HG03095 (cell line): ENCODE measurements around the gene A2M.
"Not testable (repeated sequence)": the region's sequence is repeated elsewhere in the genome, so short reads cannot be mapped to it uniquely, and the experiment has no call there.

Experiments used
- ATAC-seq: cut with Tn5 transposase; IDR thresholded peaks from one replicate; pipeline ENCODE4 v1.9.1; 2021; ENCODE audit warnings: moderate library complexity; ENCODE audit not compliant: unreplicated experiment

A2M gene

DNA sequence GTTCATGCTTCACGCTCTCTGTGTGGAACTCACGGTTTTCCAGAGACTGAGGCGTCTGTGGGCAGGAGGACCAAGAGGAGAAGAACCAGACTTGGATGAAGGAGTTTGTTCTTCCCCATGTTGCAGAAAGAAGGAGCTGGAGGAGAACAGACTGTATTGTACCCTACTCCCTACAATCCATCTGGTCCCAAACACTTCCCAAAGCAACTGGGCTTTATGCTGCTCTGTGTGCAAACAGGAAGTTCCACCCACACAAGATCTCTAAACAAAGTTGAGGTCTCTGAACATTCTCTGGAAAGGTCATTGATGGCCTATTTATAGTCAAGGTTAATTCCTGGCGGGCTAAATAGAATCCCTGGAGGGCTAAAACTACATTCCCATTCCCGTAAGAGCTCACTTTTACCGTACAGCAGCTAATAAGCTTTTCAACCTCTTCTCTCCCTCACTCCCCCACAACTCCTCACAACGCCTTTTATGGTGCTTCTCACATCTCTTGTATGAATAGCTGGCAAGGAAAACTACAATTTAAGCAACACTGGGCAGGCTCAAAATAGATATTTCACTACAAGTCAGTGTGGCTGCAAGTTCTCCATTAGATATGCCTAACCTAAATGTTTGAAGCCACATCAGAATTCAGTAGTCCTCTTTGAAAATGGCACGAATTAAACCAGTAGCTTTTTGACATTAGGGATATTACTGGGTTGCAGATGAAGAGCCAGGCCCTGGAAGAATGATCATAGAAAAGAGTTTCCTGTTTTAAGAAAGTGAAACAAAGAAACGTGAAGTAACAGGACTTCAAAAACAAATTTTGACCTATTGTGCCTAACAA, at the start of gene A2M:
Gene A2M (minus strand): TSS at position 189 of the 829 bp plus-strand sequence. CDS start 70 bp downstream, at position 119.
- no peak for ATAC-seq

GRCh38 chr12:9163392-9163791, 47.7 kb upstream of the A2M start:
- no peak for ATAC-seq

DNA sequence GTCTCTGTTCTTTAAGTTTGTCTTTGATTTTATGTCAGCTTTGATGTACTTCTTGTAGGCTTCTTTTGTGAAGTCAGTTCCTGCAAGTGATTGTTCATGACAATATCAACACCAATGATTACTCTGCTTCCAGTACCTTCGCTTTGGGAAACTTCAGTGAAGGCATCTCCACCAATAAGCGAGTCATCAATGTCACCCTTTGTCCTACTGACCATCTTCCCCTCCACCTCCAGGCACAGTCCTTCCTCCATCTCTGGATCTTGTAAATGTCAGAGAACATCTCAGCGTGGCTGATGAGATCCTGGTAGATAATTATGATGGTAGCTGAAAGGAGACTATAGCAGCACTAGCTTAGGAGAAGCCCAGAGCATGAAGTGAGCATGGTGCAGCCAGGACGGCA, 40.4 kb upstream of the A2M start:
- no peak for ATAC-seq

GRCh38 chr12:9149372-9149771, 33.7 kb upstream of the A2M start:
- ATAC-seq = no peak

- ATAC-seq = no peak
Measured at GRCh38 chr12:9148926-9149325, 33.2 kb upstream of the A2M start.

GRCh38 chr12:9147461-9147860, 31.7 kb upstream of the A2M start:
- ATAC-seq = no peak

GRCh38 chr12:9144730-9145106, 29.0 kb upstream of the A2M start:
- no peak for ATAC-seq

DNA sequence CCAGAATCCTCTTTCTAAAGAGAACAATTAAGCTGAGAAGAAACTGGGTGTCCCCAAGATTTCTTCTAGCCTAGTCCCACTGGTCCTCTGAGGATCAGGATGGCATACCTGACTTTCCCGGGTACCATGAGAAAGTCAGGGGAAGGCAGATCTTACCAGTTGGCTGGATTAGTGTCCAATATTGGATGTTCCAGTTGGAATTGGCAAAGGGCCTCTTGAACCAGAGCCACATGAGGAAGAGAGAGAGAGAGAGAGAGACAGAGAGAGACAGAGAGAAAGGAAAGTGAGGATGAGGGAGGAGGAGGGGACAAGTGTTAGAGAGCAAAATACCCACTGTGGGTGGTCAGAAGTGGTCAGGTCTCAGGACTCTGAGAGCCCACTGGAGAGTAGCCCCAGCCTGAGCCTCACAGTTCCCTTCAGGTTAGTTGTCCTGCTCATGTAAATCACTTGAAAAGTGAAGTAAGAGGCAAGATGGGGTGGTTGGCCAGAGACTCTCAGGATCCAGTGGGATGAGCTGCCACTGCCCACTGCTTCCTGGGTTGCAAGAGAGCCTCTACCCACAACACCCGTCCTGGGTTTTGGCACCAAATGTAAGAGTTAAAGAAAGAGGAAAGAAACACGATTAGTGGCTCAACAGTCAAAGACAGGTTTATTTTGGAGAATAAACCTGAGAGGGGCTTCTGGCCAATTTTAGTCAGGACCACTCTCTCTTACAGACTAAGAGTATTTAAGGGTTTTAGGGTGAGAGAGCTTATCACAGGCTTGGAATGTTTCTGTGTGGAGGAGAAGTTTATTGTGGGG, 28.4 kb upstream of the A2M start:
- ATAC-seq = no peak

DNA sequence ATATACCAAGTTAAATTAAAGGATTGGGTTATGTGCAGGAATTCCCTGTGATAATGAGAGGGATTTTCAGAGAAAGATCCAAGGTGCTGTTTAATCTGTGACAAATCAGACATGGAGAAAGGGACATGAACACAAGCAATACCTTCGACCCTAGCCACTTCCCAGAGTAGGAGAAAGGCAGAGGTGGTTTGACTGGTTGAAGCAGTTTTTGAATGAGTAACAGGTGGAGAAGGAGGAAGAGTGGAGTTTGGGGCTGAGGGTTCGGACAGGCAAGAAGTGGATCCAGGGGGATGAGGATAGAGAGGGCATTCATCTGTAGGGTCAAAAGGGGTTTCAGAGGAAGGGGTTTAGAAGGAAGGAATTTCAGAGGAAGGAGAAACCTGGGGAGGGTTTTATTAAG, 27.4 kb upstream of the A2M start:
- ATAC-seq = no peak

- not testable (repeated sequence) for ATAC-seq
Measured at GRCh38 chr12:9139588-9140290, 24.0 kb upstream of the A2M start.

DNA sequence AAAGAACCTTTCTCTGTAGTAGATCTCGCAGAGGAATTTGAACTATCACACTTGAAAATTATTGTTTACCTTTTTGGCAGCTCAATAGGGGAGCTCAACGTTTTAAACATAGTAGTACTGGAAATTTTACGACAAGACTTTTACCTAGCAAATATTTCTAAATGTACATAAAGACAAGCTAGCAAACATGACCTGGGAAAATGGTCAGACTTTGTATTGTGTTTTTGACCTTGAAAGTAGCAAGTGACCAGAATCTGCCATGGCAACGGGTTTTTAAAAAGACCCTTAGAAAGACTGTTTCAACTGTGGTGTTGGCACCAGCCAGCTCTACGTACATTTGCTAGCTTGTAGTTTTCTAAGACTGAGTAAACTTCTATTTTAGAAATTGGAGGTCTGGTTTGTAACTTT, 20.2 kb upstream of the A2M start:
- ATAC-seq = no peak

DNA sequence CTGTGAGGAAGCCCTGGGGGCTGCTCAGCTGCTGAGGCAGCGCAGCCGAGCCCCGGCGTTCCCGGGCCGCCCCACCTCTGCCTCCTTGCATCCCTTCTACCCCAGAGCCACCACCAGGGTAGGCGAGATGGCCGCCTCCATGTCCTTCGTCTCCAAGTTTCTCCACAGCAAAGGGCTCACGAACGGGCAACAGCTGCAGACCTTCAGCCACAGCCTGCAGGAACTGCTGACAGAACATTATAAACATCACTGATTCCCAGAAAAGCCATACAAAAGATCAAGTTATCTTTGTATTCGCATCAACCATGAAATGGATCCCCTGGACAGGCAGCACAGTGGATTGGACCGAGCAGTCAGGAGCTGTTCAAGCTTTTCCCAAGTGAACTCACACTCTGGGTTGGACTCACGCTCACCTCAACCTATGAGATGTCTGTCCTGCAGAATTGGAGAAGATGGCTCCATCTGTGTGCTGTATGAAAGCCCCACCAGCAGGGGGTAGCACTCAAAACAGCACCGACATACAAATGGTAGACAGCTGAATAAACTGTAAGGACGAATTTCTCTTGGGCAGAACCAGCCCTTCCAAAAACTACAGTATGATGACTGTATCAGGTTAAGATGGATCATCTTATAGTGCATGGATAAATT, 19.4 kb upstream of the A2M start:
- no peak for ATAC-seq

- no peak for ATAC-seq
Measured at GRCh38 chr12:9133216-9133916, 17.6 kb upstream of the A2M start.

DNA sequence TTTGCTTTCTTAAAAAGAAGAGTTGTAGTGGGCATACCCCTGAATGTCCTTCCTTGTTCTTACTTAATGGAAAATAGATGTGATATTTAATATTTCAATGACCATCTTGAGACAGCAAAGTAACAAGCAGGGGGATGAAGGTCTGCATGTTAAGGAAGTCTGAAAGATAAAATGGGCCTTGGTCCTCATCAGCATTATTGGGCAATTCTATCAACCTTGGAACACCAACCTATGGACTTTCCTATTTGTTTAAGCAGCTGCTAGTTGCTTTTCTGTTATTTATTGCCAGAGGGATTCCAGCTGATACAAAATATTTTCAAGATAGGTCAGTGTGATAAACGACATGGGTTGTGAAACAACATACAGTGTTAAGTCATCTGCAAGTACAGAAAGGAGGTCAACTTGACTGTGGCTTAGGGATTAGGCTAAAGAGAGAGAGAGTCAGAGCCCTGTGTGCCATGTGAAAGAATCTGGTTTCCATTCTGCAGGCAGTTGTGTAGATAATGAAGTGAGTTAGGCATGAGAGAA, 16.4 kb upstream of the A2M start:
- no peak for ATAC-seq

- ATAC-seq = no peak
Measured at GRCh38 chr12:9130244-9130643, 14.5 kb upstream of the A2M start.

DNA sequence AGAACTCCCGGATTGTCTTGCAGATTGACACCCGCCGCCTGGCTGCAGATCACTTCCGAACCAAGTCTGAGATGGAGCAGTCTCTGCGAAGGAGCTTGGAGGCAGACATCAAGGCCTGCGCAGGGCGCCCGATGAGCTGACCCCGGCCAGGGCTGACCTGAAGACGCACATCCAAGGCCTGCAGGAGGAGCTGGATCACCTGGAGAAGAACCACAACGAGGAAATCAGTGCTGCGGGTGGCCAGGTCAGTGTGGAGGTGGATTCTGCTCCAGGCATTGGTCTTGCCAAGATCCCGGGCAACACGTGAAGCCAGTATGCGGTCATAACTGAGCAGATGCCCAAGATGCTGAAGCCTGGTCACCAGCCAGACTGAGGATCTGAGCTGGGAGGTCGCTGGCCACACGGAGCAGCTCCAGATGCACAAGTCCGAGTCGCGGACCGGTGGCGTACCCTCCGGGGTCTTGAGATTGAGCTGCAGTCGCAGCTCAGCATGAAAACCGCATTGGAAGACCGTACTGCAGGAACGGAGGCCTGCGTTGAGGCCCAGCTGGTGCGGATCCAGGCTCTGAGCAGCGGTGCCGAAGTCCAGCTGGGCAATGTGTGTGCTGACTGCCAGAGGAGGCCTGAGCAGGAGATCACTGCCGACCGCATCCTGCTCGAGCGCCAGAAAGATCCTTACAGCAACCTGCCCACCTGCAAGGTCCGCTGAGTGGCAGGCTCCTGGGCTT, 12.4 kb upstream of the A2M start:
- ATAC-seq = no peak

DNA sequence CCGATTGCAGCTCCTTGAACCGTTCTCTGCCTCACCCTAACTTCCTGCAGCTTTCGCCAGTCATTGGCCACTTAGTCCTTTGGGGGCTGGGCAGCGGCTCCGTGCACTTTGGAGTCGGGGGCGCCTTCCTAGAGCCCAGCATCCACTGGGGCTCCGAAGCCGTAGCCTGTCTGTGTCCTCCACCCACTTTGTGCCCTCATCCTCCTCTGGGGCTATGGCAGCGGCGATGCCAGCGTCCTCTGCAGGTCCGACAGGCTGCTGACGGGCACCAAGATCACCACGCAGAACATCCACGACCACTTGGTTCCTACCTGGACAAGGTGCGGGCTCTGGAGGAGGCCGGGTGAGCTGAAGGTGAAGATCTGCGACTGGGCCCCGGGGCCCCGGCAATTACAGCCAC, 11.8 kb upstream of the A2M start:
- no peak for ATAC-seq

DNA sequence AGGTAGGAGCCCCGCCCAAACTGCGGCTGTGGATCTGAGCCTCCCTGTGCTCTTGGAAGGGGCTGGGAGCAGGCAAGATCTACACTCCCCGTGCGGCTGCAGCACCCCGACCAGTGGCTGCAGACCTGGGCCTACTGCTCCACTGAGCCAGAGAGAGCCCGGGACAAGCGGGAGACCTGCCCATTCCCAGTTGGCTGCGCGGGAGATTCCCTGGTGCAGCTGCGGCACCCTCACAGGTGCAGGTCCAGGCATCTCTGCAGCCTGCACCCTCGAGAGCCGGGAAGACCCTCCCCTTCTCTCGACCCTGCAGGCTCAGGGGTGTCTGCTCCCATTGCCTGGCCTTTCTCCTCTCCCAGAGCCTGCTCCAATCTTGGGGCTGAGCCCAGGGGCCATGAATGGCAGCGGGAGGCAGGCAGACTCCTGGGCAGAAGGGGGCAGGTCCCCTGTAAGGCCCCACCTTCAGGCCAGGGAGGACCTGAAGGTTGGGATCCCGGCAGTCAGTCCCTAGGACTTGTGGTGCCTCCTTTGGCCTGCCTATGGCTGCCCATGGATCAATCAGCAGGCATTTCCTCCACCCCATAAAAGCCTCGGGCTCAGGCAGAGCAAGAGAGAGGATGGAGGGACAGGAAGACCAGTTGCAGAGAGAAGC, 8.8 kb upstream of the A2M start:
- no peak for ATAC-seq

DNA sequence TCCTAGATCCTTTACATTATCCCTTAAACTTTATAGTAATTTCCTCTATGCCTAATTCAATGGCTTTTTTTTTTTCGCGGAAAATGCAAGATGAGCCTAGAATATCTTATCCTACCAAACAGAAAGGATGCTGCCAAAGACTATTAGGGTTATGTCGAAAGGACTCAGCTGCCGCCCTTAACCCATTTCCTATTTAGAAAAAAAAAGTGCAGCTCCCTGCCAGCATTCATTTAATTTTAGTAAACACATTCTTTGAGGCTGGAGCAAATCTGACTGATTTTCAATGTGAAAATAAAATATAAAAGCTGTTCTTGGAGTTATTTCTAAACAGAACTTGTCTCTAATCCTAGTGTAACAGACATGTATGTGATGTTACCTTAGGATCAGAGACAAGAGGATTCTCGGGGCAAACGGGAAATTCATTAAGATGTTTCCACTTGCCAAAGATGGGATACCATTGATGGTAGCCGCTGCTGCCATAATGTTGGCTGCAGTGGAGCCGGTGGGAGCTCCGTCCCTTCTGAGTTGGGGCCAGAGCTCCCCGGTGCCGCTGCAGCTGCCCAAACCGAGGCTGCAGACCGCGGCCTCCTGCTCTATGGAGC, 8.2 kb upstream of the A2M start:
- ATAC-seq = no peak
